ENCODE measurements around the gene DENND10.

Gene DENND10

DNA sequence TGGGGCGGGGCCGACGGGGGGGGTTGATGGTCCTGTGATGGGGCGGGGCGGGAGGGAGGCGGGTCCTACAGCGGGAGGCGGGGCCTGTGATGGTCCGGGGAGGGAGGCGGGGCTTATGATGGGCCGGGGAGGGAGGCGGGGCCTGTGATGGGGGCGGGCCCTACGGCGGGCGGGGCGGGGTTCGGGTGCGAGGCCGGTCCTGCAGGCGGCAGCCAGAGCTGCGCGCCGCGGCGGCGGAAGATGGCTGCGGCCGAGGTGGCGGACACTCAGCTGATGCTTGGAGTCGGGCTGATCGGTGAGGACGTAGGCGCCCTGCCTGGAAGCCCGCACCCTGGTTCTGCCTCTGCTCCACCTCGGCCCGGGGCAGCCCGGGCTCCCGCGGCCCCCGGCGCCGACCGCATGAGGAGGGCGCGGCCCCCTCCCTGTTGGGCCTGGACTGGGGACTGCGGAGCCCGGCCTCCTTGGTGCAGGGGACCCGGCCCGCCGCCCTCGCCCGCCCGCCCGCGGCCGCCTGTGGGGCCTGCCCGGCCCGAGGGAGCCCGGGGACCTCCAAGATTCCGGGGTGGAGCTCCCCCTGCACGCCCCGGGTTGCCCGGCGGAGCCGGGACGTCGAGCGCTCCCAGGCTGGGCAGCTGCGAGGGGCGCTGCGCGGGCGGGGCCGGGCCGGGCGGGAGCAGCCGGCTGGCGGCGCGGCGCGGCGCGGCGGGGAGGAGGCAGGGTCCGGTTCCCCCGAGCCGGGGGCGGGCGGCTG is at the start of gene DENND10:
TSS of gene DENND10 (plus strand) at position 211 of the 751 bp plus-strand sequence. CDS start at position 241, 30 bp downstream.
- no peak for TF ChIP-seq SUZ12 (IDR thresholded peaks at IDR 0.05; ENCODE audit: extremely low read depth, insufficient read depth, insufficient read length)
- no peak for TF ChIP-seq YY1 (IDR thresholded peaks at IDR 0.05; ENCODE audit: insufficient read depth, insufficient read length)
- no peak for TF ChIP-seq ZNF274 (IDR thresholded peaks at IDR 0.05; ENCODE audit: low read depth, low read length)
- Histone ChIP-seq H3K9me3 (ENCODE audit: insufficient read depth, low read length) (no peaks in the 10 kb centered on the region), H3K4me3 (ENCODE audit: insufficient read length, low read depth) (peak within 1 kb of the TSS; percentile 80), H3K36me3 (ENCODE audit: insufficient read depth, insufficient read length, low read length) (peaks cover 10% of the 10 kb centered on the region), H3K9ac (ENCODE audit: insufficient read length, low read depth) (peak within 1 kb of the TSS; percentile 88), H3K4me1 (ENCODE audit: insufficient read depth, insufficient read length) (no peaks in the 10 kb centered on the region), H3K27me3 (ENCODE audit: insufficient read depth, insufficient read length) (no peaks in the 10 kb centered on the region)
- peak; percentile 59 for DNase-seq (ENCODE audit: low read depth, low spot score)

DNA sequence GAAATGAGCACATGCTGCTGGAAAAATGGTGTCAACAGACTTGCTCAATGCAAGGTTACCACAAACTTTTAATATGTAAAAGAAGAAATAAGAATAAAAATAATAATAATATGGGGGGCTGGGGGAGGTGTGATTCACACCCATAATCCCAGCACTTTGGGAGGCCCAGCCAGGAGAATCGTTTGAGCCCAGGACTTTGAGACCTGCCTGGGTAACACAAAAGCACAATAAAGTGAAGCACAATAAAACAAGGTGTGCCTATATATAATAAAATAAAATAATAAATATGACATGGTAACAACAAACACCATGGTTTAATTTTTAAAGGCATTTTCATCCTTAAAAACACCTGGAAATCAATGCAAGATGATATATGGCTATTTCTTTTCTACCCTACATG is 48.4 kb upstream of the DENND10 start:
- H3K4me3 ChIP-seq (ENCODE audit: insufficient read length, low read depth), result no peak overlapping the region
- no peak overlapping the region for H3K9ac ChIP-seq (ENCODE audit: insufficient read length, low read depth)
- no peaks in the 10 kb centered on the region for H3K4me1 ChIP-seq (ENCODE audit: insufficient read depth, insufficient read length)
- peaks cover 90% of the 10 kb centered on the region for H3K36me3 ChIP-seq (ENCODE audit: insufficient read depth, insufficient read length, low read length)
- H3K27me3 ChIP-seq (ENCODE audit: insufficient read depth, insufficient read length), result no peaks in the 10 kb centered on the region
- DNase-seq (ENCODE audit: low read depth, low spot score), result no peak
- TF ChIP-seq ZNF274 (IDR thresholded peaks at IDR 0.05; ENCODE audit: low read depth, low read length), result no peak
- no peak for TF ChIP-seq SUZ12 (IDR thresholded peaks at IDR 0.05; ENCODE audit: extremely low read depth, insufficient read depth, insufficient read length)
- no peak for TF ChIP-seq YY1 (IDR thresholded peaks at IDR 0.05; ENCODE audit: insufficient read depth, insufficient read length)
- no peaks in the 10 kb centered on the region for H3K9me3 ChIP-seq (ENCODE audit: insufficient read depth, low read length)

DNA sequence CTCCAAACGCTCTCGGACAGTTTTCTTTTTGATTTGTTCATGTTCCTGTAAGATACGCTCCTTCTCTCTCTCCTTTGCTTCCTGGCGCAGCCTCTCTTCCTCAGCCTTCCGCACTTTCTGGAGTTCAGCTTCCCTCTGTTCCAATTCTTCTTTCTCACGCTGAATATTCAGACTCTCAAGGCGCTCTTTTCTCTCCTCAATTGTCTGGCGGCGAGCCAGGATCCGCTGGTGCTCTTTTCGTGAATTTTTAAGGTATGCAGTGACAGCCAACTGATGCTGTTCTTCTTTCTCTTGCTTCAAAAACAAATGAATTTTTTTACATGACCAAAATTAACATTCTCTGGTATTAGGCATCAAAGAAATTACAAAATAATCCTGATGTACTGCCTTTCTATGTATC is 45.9 kb upstream of the DENND10 start:
- no peak overlapping the region for H3K4me3 ChIP-seq (ENCODE audit: insufficient read length, low read depth)
- H3K36me3 ChIP-seq (ENCODE audit: insufficient read depth, insufficient read length, low read length), result peaks cover 86% of the 10 kb centered on the region
- H3K9ac ChIP-seq (ENCODE audit: insufficient read length, low read depth), result no peak overlapping the region
- no peaks in the 10 kb centered on the region for H3K4me1 ChIP-seq (ENCODE audit: insufficient read depth, insufficient read length)
- no peaks in the 10 kb centered on the region for H3K27me3 ChIP-seq (ENCODE audit: insufficient read depth, insufficient read length)
- TF ChIP-seq YY1 (IDR thresholded peaks at IDR 0.05; ENCODE audit: insufficient read depth, insufficient read length) (no peak), ZNF274 (IDR thresholded peaks at IDR 0.05; ENCODE audit: low read depth, low read length) (no peak), SUZ12 (IDR thresholded peaks at IDR 0.05; ENCODE audit: extremely low read depth, insufficient read depth, insufficient read length) (no peak)
- no peak for DNase-seq (ENCODE audit: low read depth, low spot score)
- H3K9me3 ChIP-seq (ENCODE audit: insufficient read depth, low read length), result no peaks in the 10 kb centered on the region

DNA sequence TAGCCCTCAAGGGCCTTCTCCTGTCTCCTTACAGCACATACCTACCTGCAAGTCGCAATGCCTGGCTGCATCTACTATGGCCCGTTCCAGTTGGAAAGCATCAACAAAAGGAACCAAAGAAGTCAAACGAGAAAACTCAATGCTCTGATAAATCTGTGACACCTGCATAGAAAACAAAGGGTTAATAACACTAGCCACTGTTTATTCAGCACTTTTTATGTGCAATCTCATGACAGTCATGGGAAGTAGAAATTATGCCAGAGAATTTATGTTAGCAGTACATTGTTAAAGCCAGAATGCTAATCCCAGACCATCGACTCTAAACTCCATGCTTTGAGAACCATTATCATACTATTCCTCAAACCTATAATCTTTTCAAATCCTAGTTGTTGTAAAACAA is 44.4 kb upstream of the DENND10 start:
- H3K4me3 ChIP-seq (ENCODE audit: insufficient read length, low read depth), result no peak overlapping the region
- TF ChIP-seq YY1 (IDR thresholded peaks at IDR 0.05; ENCODE audit: insufficient read depth, insufficient read length), result no peak
- no peak for TF ChIP-seq ZNF274 (IDR thresholded peaks at IDR 0.05; ENCODE audit: low read depth, low read length)
- no peak for TF ChIP-seq SUZ12 (IDR thresholded peaks at IDR 0.05; ENCODE audit: extremely low read depth, insufficient read depth, insufficient read length)
- no peak for DNase-seq (ENCODE audit: low read depth, low spot score)
- H3K9me3 ChIP-seq (ENCODE audit: insufficient read depth, low read length), result no peaks in the 10 kb centered on the region
- peaks cover 93% of the 10 kb centered on the region for H3K36me3 ChIP-seq (ENCODE audit: insufficient read depth, insufficient read length, low read length)
- no peak overlapping the region for H3K9ac ChIP-seq (ENCODE audit: insufficient read length, low read depth)
- no peaks in the 10 kb centered on the region for H3K27me3 ChIP-seq (ENCODE audit: insufficient read depth, insufficient read length)
- H3K4me1 ChIP-seq (ENCODE audit: insufficient read depth, insufficient read length), result no peaks in the 10 kb centered on the region

DNA sequence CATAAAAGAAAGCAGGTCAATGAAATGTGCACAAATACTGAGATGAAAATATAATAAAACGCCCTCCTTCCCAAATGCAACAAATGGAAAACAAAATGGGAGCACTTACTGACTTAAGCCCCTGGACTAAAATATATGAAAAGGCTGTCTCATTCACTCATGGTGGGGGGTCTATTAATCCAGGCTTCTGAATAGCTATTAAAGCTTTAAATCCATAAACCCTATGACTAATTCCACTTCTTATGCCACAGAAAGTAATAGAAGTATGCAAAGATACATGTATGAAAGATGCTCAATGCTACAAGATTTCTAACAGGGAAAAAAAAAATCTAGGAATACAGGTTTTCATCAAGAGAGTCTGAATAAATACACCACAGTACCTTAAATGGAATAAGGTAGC is 43.8 kb upstream of the DENND10 start:
- peaks cover 94% of the 10 kb centered on the region for H3K36me3 ChIP-seq (ENCODE audit: insufficient read depth, insufficient read length, low read length)
- no peak overlapping the region for H3K4me3 ChIP-seq (ENCODE audit: insufficient read length, low read depth)
- no peak for TF ChIP-seq ZNF274 (IDR thresholded peaks at IDR 0.05; ENCODE audit: low read depth, low read length)
- no peaks in the 10 kb centered on the region for H3K4me1 ChIP-seq (ENCODE audit: insufficient read depth, insufficient read length)
- H3K9ac ChIP-seq (ENCODE audit: insufficient read length, low read depth), result no peak overlapping the region
- no peak for DNase-seq (ENCODE audit: low read depth, low spot score)
- H3K9me3 ChIP-seq (ENCODE audit: insufficient read depth, low read length), result no peaks in the 10 kb centered on the region
- H3K27me3 ChIP-seq (ENCODE audit: insufficient read depth, insufficient read length), result no peaks in the 10 kb centered on the region

GRCh38 chr10:119061352-119061751 is 42.6 kb upstream of the DENND10 start:
- TF ChIP-seq YY1 (IDR thresholded peaks at IDR 0.05; ENCODE audit: insufficient read depth, insufficient read length) (no peak), SUZ12 (IDR thresholded peaks at IDR 0.05; ENCODE audit: extremely low read depth, insufficient read depth, insufficient read length) (no peak)
- peaks cover 87% of the 10 kb centered on the region for H3K36me3 ChIP-seq (ENCODE audit: insufficient read depth, insufficient read length, low read length)

GRCh38 chr10:119061926-119062325 is 42.0 kb upstream of the DENND10 start:
- H3K36me3 ChIP-seq (ENCODE audit: insufficient read depth, insufficient read length, low read length), result peaks cover 87% of the 10 kb centered on the region
- H3K4me3 ChIP-seq (ENCODE audit: insufficient read length, low read depth), result no peak overlapping the region

More at GRCh38 chr10:119061352-119061751, 42.6 kb upstream of the DENND10 start:
- no peak for DNase-seq (ENCODE audit: low read depth, low spot score)
- H3K4me3 ChIP-seq (ENCODE audit: insufficient read length, low read depth), result no peak overlapping the region
- no peaks in the 10 kb centered on the region for H3K4me1 ChIP-seq (ENCODE audit: insufficient read depth, insufficient read length)
- H3K9me3 ChIP-seq (ENCODE audit: insufficient read depth, low read length), result no peaks in the 10 kb centered on the region
- H3K9ac ChIP-seq (ENCODE audit: insufficient read length, low read depth), result no peak overlapping the region
- H3K27me3 ChIP-seq (ENCODE audit: insufficient read depth, insufficient read length), result no peaks in the 10 kb centered on the region

More at GRCh38 chr10:119061926-119062325, 42.0 kb upstream of the DENND10 start:
- no peak overlapping the region for H3K9ac ChIP-seq (ENCODE audit: insufficient read length, low read depth)
- no peaks in the 10 kb centered on the region for H3K4me1 ChIP-seq (ENCODE audit: insufficient read depth, insufficient read length)
- no peaks in the 10 kb centered on the region for H3K9me3 ChIP-seq (ENCODE audit: insufficient read depth, low read length)
- DNase-seq (ENCODE audit: low read depth, low spot score), result no peak
- no peak for TF ChIP-seq YY1 (IDR thresholded peaks at IDR 0.05; ENCODE audit: insufficient read depth, insufficient read length)
- TF ChIP-seq SUZ12 (IDR thresholded peaks at IDR 0.05; ENCODE audit: extremely low read depth, insufficient read depth, insufficient read length), result no peak
- no peak for TF ChIP-seq ZNF274 (IDR thresholded peaks at IDR 0.05; ENCODE audit: low read depth, low read length)
- H3K27me3 ChIP-seq (ENCODE audit: insufficient read depth, insufficient read length), result no peaks in the 10 kb centered on the region

Data from NT2/D1 (cell line).